Epidermal melanocyte (primary cell): ENCODE results near the gene HUNK.
"Not testable (repeated sequence)": the region's sequence is repeated elsewhere in the genome, so short reads cannot be mapped to it uniquely, and the experiment has no call there.

Experiments used
- DNase-seq: peaks from one replicate; pipeline ENCODE4 v3.0.0; 2011; ENCODE audit warnings: low spot score; ENCODE audit not compliant: insufficient read length

Gene HUNK

GRCh38 chr21:31993826-31994825, 121.3 kb downstream of the HUNK start:
- DNase-seq: no peak

DNA sequence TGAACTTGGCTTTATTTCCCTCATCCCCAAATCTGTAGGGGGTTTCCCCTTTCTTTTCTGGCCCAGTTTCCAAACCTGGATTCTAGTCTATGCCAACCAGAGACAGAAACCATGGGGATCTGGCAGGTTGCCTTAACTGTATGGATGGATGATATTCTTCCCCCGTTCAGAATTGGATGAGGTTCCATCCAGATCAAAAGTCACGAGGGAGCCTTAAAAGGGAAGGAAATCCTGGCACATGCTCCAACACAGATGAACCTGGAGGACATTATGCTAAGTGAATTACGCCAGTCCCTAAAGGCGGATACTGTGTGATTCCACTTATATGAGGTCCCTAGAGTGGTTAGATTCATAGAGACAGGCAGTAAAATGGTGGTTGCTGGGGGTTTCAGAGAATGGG, 124.4 kb downstream of the HUNK start:
- DNase-seq: no peak

DNA sequence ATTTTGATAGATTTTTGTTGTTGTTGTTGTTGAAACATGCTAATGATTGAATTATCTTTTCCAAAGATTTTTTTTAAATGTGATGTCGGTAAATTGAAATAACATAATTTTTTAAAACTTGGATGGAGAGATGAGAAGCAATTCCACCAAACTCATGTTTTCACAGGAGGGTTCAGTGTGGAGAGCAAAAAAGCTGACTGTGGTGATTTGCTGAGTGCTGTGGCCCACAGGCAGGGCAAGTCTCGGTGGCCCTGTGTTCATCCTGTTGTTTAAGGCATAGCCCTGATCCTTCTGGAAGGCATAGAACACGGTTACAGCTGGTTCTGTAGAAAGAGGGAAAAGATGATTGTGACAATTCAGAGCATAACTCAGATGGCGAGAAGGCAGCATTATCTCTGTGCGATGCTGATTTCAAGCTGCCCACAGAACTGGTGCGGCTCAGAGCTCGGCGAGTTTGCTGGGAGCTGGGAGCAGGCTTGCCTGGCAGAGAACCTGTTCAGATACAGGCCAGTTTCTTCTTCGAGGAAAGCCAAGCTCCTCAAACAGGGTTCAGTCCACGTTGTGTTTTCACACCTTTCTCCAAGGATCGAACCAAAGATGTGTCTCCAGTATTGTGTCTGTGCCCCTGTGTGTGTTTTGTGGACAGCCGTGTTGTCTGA, 127.1 kb downstream of the HUNK start:
- DNase-seq: no peak

- no peak for DNase-seq
Measured at GRCh38 chr21:32001390-32001789, 128.6 kb downstream of the HUNK start.

GRCh38 chr21:32003411-32003810, 130.6 kb downstream of the HUNK start:
- DNase-seq: no peak

- DNase-seq: no peak
Measured at GRCh38 chr21:32004291-32004690, 131.5 kb downstream of the HUNK start.

GRCh38 chr21:32007456-32007855, 134.6 kb downstream of the HUNK start:
- peak; percentile 60 for DNase-seq

DNA sequence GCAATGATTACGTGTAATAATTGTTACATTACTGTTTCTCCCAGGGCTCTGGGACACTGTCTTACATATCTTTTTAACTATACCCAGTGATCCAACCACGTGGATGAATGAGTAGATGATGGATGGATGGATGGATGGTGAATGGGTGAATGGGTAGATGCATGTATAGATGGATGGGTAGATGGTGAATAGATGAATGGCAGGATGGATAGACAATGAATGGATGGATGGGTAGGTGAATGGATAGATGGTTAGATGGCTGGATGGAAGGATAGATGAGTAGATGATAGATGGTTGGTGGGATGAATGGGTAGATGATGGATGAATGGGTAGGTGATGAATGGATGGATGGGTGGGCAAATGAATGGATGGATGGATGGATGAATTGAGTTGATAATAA, 135.9 kb downstream of the HUNK start:
- DNase-seq: no peak

GRCh38 chr21:32009263-32009662, 136.4 kb downstream of the HUNK start:
- no peak for DNase-seq

GRCh38 chr21:32015461-32016139, 142.8 kb downstream of the HUNK start:
- no peak for DNase-seq

- DNase-seq: no peak
Measured at GRCh38 chr21:32018381-32018780, 145.6 kb downstream of the HUNK start.

- DNase-seq: no peak
Measured at GRCh38 chr21:32020564-32020963, 147.7 kb downstream of the HUNK start.

DNA sequence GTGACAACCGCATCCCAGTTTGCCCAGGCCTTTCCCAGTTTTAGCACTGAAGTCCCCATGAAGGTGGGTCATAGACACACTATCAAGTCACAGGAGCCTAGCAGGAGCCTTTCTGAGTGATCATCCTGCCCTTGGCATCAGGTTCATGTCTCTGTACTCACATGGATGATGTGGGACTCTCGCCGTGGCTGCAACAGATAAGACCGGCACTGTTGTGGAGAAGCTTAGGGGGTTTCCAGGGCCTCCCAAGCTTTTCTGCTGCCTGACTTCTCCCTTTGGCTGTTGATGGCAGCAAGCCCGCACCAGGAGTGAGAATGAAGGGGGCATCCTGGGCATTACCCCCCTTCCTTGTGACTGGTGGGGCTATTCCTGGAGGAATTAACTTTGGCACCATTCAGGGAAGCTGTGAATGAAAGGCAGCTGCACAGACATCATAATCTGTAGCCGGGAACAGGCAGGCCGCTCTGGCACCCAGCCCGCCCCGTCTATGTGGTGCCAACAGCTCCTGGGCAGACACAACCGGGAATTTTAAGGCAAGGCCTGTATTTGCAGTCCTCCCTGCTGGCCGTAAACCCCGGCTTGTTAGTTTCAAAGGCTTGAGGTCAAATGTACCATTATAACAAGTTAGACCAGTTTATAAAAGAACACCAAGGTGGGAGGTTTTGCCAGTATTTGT, 148.6 kb downstream of the HUNK start:
- DNase-seq: no peak

DNA sequence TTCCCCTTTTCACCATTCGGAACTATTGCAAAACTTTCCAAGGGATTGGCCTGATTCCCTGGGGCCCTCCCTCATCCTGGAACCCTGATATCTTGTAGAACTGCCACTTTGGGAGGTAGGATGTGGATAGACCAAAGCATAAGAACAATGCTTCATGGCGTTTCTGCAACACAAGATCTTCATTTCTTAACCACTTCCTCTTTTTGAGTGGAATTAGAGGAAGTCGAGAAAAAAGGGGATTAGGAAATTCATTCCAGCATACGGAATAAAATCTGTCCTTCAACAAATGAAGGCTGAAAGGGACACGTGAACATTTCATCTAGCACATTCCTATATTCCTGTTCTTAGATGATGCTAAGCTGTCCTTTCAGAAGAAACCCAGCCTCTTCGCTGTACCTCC, 149.3 kb downstream of the HUNK start:
- DNase-seq: no peak

- DNase-seq: no peak
Measured at GRCh38 chr21:32030146-32030652, 157.4 kb downstream of the HUNK start.

GRCh38 chr21:32034850-32035249, 162.0 kb downstream of the HUNK start:
- DNase-seq: no peak

DNA sequence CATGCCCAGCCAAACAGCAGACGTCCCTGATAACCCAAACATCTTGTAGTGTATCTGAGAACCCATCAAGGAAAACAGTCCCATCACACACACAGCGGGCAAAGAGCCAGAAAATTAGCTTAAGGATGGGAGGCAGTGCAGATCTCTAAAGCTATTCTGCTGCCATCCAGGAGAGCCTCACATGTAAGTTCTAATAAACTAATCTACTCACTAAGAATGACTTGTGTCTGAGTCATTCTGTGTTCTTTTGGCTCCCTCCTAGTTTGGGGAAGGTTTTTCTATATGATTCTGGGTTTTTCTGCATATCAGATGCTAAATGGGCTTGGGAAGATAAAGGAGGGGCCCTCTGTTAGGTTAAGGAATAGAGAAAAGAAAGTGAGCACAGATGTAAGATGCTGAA, 162.8 kb downstream of the HUNK start:
- DNase-seq: no peak

DNA sequence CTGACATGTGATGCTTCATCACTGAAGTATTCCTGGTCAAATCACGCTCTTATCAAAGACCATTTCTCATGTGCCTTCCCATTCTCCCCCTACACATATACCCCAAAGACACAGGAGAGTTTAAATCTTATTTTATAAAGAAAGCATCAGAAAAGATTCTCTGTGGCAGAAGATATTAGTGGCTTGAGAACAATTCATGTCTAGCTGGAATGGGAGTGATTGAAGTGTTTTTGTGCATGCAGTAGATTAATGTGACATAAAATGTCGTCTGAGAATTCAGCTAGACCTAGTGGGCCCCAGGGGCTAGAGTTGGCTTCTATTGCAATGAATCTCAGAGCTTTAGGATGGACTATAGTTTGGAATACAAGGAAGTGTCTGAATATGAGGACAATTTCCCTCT, 163.9 kb downstream of the HUNK start:
- DNase-seq: no peak

DNA sequence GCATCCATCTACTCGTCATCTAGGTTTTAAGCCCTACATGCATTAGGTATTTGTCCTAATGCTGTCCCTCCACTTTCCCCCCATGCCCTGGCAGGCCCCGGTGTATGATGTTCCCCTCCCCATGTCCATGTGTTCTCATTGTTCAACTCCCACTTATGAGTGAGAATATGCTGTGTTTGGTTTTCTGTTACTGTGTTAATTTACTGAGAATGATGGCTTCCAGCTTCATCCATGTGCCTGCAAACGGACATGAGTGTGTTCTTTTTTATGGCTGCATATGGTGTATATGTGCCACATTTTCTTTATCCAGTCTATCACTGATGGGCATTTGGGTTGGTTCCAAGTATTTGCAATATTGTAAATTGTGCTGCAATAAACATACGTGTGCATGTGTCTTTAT, 165.9 kb downstream of the HUNK start:
- not testable (repeated sequence) for DNase-seq

DNA sequence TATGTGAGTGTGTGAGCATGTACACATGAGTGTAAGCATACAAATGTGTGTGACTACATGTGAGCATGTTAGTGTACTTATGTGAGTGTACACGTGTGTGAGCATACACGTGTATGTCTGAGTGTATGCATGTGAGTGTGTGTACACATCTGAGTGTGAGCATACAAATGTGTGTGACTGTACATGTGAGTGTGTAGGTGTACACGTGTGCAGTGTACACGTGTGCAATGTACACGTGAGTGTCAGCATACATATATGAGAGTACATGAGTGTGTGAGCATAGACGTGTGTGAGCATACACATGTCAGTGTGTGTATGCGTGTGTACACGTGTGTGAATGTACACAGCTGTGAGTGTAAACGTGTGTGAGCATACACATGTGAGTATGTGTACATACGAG, 170.6 kb downstream of the HUNK start:
- no peak for DNase-seq
